GF-D8 (cell line): ENCODE measurements around the gene FGFR4.

ENCODE experiments used
- DNase-seq: peaks from one replicate; lab custom pipeline; 2025; lab: John Stamatoyannopoulos, UW

FGFR4 gene

GRCh38 chr5:177132136-177133095, 45.7 kb downstream of the FGFR4 start:
- no peak for DNase-seq

GRCh38 chr5:177133096-177133852, 46.6 kb downstream of the FGFR4 start, which contains the start of gene NSD1:
Gene NSD1 (plus strand): TSS chr5:177133773. CDS start chr5:177135104, 1,331 bp downstream.
- DNase-seq, result no peak

GRCh38 chr5:177133853-177134696, 47.4 kb downstream of the FGFR4 start:
- no peak for DNase-seq

GRCh38 chr5:177134697-177135225, 48.0 kb downstream of the FGFR4 start:
- no peak for DNase-seq

- no peak for DNase-seq
These were observed 53.6 kb downstream of the FGFR4 start for GRCh38 chr5:177140312-177140711.

- DNase-seq, result no peak
These were observed 54.8 kb downstream of the FGFR4 start for GRCh38 chr5:177141496-177141895.

GRCh38 chr5:177142098-177142611, 55.4 kb downstream of the FGFR4 start:
- DNase-seq, result no peak

- DNase-seq, result no peak
These were observed 56.1 kb downstream of the FGFR4 start for GRCh38 chr5:177142778-177143177.

GRCh38 chr5:177146891-177147638, 60.4 kb downstream of the FGFR4 start:
- DNase-seq, result no peak
